Activated CD4-positive, alpha-beta T cell treated with anti-CD3 and anti-CD28 coated beads for 48 hours (primary cell): ENCODE measurements around the gene ADAM10.
"Not testable (repeated sequence)": the region's sequence is repeated elsewhere in the genome, so short reads cannot be mapped to it uniquely, and the experiment has no call there.

Experiments used
- DNase-seq: peaks from one replicate; pipeline ENCODE4 v3.0.0-alpha.2; 2020

Gene ADAM10

GRCh38 chr15:58749532-58750337 is at the start of gene ADAM10:
Gene ADAM10 (minus strand): TSS chr15:58749707. CDS start chr15:58749534, 173 bp downstream.
- DNase-seq = peak; percentile 99

- no peak for DNase-seq
Measured at GRCh38 chr15:58797505-58797904, 48.0 kb upstream of the ADAM10 start.

- DNase-seq = no peak
Measured at GRCh38 chr15:58795825-58796224, 46.3 kb upstream of the ADAM10 start.

- no peak for DNase-seq
Measured at GRCh38 chr15:58793862-58794261, 44.4 kb upstream of the ADAM10 start.

- DNase-seq = no peak
Measured at GRCh38 chr15:58788056-58788710, 38.7 kb upstream of the ADAM10 start.

- DNase-seq = no peak
Measured at GRCh38 chr15:58785355-58785754, 35.8 kb upstream of the ADAM10 start.

- no peak for DNase-seq
Measured at GRCh38 chr15:58779554-58779953, 30.0 kb upstream of the ADAM10 start.

GRCh38 chr15:58777107-58777506 is 27.6 kb upstream of the ADAM10 start:
- DNase-seq = no peak

- no peak for DNase-seq
Measured at GRCh38 chr15:58775402-58775801, 25.9 kb upstream of the ADAM10 start.

GRCh38 chr15:58773024-58773423 is 23.5 kb upstream of the ADAM10 start:
- no peak for DNase-seq

- DNase-seq = peak; percentile 26
Measured at GRCh38 chr15:58771621-58772250, 22.2 kb upstream of the ADAM10 start.

- DNase-seq = peak; percentile 99
Measured at GRCh38 chr15:58770857-58771620, 21.5 kb upstream of the ADAM10 start, which contains the start of gene MINDY2. Gene MINDY2 (plus strand): TSS chr15:58771302. CDS start chr15:58771396, 94 bp downstream.

GRCh38 chr15:58770519-58770856 is 21.0 kb upstream of the ADAM10 start:
- no peak for DNase-seq

- not testable (repeated sequence) for DNase-seq
Measured at GRCh38 chr15:58768601-58769004, 19.1 kb upstream of the ADAM10 start.

- DNase-seq = no peak
Measured at GRCh38 chr15:58766290-58766689, 16.8 kb upstream of the ADAM10 start.

GRCh38 chr15:58764468-58764867 is 15.0 kb upstream of the ADAM10 start:
- DNase-seq = no peak

GRCh38 chr15:58762731-58763130 is 13.2 kb upstream of the ADAM10 start:
- DNase-seq = no peak

- DNase-seq = no peak
Measured at GRCh38 chr15:58762285-58762684, 12.8 kb upstream of the ADAM10 start.

- DNase-seq = peak; percentile 20
Measured at GRCh38 chr15:58761010-58761388, 11.5 kb upstream of the ADAM10 start.

GRCh38 chr15:58760385-58761009 is 11.0 kb upstream of the ADAM10 start:
- DNase-seq = no peak

- DNase-seq = no peak
Measured at GRCh38 chr15:58758141-58758540, 8.6 kb upstream of the ADAM10 start.

- DNase-seq = no peak
Measured at GRCh38 chr15:58755956-58756355, 6.4 kb upstream of the ADAM10 start.

- no peak for DNase-seq
Measured at GRCh38 chr15:58755350-58755749, 5.8 kb upstream of the ADAM10 start.
